Measurements from ENCODE around the gene CAPN1. TPM values are rescaled to one million over a fixed set of nuclear protein-coding genes. Genes with fewer than 3 reads are reported as not detected.

CAPN1 gene
- total RNA-seq, 1 donor from 2014 or later: 217 TPM

GRCh38 chr11:65210748-65211147, 29.0 kb downstream of the CAPN1 start:
- peaks cover 2% of the 10 kb centered on the region for H3K27me3 Mint-ChIP-seq (ENCODE audit: low read depth, unreplicated experiment)
- no peak for FAIRE-seq

GRCh38 chr11:65211293-65212105, 29.8 kb downstream of the CAPN1 start:
- H2AFZ ChIP-seq (ENCODE audit: low read depth, low read length): no peak overlapping the region
- FAIRE-seq (no peak), DNase-seq (ENCODE audit: low read depth) (no peak)
- TF ChIP-seq EZH2 (IDR thresholded peaks at IDR 0.05; ENCODE audit: insufficient read depth, low read length): no peak
- no peak for TF ChIP-seq CTCF (IDR thresholded peaks at IDR 0.05; ENCODE audit: insufficient read depth, low read depth, low read length)
- peaks cover 6% of the 10 kb centered on the region for H3K4me1 ChIP-seq (ENCODE audit: insufficient read depth, low read length)
- Mint-ChIP-seq H3K9me3 (ENCODE audit: unreplicated experiment) (no peaks in the 10 kb centered on the region), H3K27me3 (ENCODE audit: low read depth, unreplicated experiment) (peaks cover 2% of the 10 kb centered on the region), H3K4me1 (ENCODE audit: low read depth, unreplicated experiment) (peaks cover 8% of the 10 kb centered on the region), H3K27ac (ENCODE audit: unreplicated experiment) (no peak overlapping the region), H3K4me3 (ENCODE audit: unreplicated experiment) (no peak overlapping the region), H3K36me3 (ENCODE audit: low read depth, unreplicated experiment) (peaks cover 15% of the 10 kb centered on the region)
- H3K27ac ChIP-seq (ENCODE audit: low read depth, low read length): no peak overlapping the region
- H3K4me3 ChIP-seq (ENCODE audit: insufficient read depth, low read depth, low read length): no peak overlapping the region
- H3K9ac ChIP-seq (ENCODE audit: low read length): no peak overlapping the region
- no peak overlapping the region for H3K4me2 ChIP-seq (ENCODE audit: low read length)
- no peaks in the 10 kb centered on the region for H3K27me3 ChIP-seq (ENCODE audit: insufficient read depth, low read length)
- H3K9me3 ChIP-seq (ENCODE audit: insufficient read depth, low read depth, low read length): no peaks in the 10 kb centered on the region
- H3K36me3 ChIP-seq (ENCODE audit: insufficient read depth, low read length): peaks cover 8% of the 10 kb centered on the region
- no peaks in the 10 kb centered on the region for H3K79me2 ChIP-seq (ENCODE audit: insufficient read depth, low read length)
- H4K20me1 ChIP-seq (ENCODE audit: insufficient read depth, low read length): peaks cover 21% of the 10 kb centered on the region

More at GRCh38 chr11:65210748-65211147, 29.0 kb downstream of the CAPN1 start:
- no peak overlapping the region for H3K4me3 Mint-ChIP-seq (ENCODE audit: unreplicated experiment)
- H3K36me3 Mint-ChIP-seq (ENCODE audit: low read depth, unreplicated experiment): peaks cover 17% of the 10 kb centered on the region
- no peak for DNase-seq (ENCODE audit: low read depth)
- Histone ChIP-seq H3K4me1 (ENCODE audit: insufficient read depth, low read length) (peaks cover 6% of the 10 kb centered on the region), H3K9me3 (ENCODE audit: insufficient read depth, low read depth, low read length) (no peaks in the 10 kb centered on the region), H3K79me2 (ENCODE audit: insufficient read depth, low read length) (no peaks in the 10 kb centered on the region), H3K4me3 (ENCODE audit: insufficient read depth, low read depth, low read length) (no peak overlapping the region), H3K27ac (ENCODE audit: low read depth, low read length) (no peak overlapping the region), H2AFZ (ENCODE audit: low read depth, low read length) (no peak overlapping the region), H4K20me1 (ENCODE audit: insufficient read depth, low read length) (peaks cover 21% of the 10 kb centered on the region), H3K36me3 (ENCODE audit: insufficient read depth, low read length) (peaks cover 13% of the 10 kb centered on the region), H3K27me3 (ENCODE audit: insufficient read depth, low read length) (no peaks in the 10 kb centered on the region), H3K4me2 (ENCODE audit: low read length) (no peak overlapping the region), H3K9ac (ENCODE audit: low read length) (no peak overlapping the region)
- TF ChIP-seq EZH2 (IDR thresholded peaks at IDR 0.05; ENCODE audit: insufficient read depth, low read length) (no peak), CTCF (IDR thresholded peaks at IDR 0.05; ENCODE audit: insufficient read depth, low read depth, low read length) (no peak)
- H3K9me3 Mint-ChIP-seq (ENCODE audit: unreplicated experiment): no peaks in the 10 kb centered on the region
- H3K4me1 Mint-ChIP-seq (ENCODE audit: low read depth, unreplicated experiment): peaks cover 8% of the 10 kb centered on the region
- H3K27ac Mint-ChIP-seq (ENCODE audit: unreplicated experiment): no peak overlapping the region

- H3K36me3 Mint-ChIP-seq (ENCODE audit: low read depth, unreplicated experiment): peaks cover 15% of the 10 kb centered on the region
- no peaks in the 10 kb centered on the region for H3K79me2 ChIP-seq (ENCODE audit: insufficient read depth, low read length)
- H3K9ac ChIP-seq (ENCODE audit: low read length): no peak overlapping the region
Measured at GRCh38 chr11:65212226-65212801, 30.6 kb downstream of the CAPN1 start.

More at GRCh38 chr11:65212226-65212801, 30.6 kb downstream of the CAPN1 start:
- FAIRE-seq: no peak
- Mint-ChIP-seq H3K4me3 (ENCODE audit: unreplicated experiment) (no peak overlapping the region), H3K27me3 (ENCODE audit: low read depth, unreplicated experiment) (peaks cover 2% of the 10 kb centered on the region), H3K27ac (ENCODE audit: unreplicated experiment) (no peak overlapping the region), H3K9me3 (ENCODE audit: unreplicated experiment) (no peaks in the 10 kb centered on the region), H3K4me1 (ENCODE audit: low read depth, unreplicated experiment) (peaks cover 6% of the 10 kb centered on the region)
- H3K27ac ChIP-seq (ENCODE audit: low read depth, low read length): no peak overlapping the region
- TF ChIP-seq CTCF (IDR thresholded peaks at IDR 0.05; ENCODE audit: insufficient read depth, low read depth, low read length) (no peak), EZH2 (IDR thresholded peaks at IDR 0.05; ENCODE audit: insufficient read depth, low read length) (no peak)
- H3K36me3 ChIP-seq (ENCODE audit: insufficient read depth, low read length): peaks cover 8% of the 10 kb centered on the region
- no peak for DNase-seq (ENCODE audit: low read depth)
- H3K4me2 ChIP-seq (ENCODE audit: low read length): no peak overlapping the region
- H3K9me3 ChIP-seq (ENCODE audit: insufficient read depth, low read depth, low read length): no peaks in the 10 kb centered on the region
- H4K20me1 ChIP-seq (ENCODE audit: insufficient read depth, low read length): peaks cover 21% of the 10 kb centered on the region
- no peak overlapping the region for H3K4me3 ChIP-seq (ENCODE audit: insufficient read depth, low read depth, low read length)
- H3K27me3 ChIP-seq (ENCODE audit: insufficient read depth, low read length): no peaks in the 10 kb centered on the region
- no peak overlapping the region for H2AFZ ChIP-seq (ENCODE audit: low read depth, low read length)
- peaks cover 6% of the 10 kb centered on the region for H3K4me1 ChIP-seq (ENCODE audit: insufficient read depth, low read length)
